ENCODE measurements around the gene SPSB1. TPM values are rescaled to one million over a fixed set of nuclear protein-coding genes. Genes with fewer than 3 reads are reported as not detected.
A peak's percentile ranks its signal among the peaks of the same experiment; 100 is the strongest.

SPSB1 gene
- total RNA-seq, 4 donors from 2014 or later: 30.5 to 65.0 (median 36.2) TPM

- Histone ChIP-seq H3K4me1 (peaks cover 0 to 11% of the 10 kb centered on the region in 2 donors), H3K27me3 (no peaks in the 10 kb centered on the region), H3K27ac (no peak overlapping the region), H3K9me3 (no peaks in the 10 kb centered on the region), H3K4me3 (replicated peaks in 1 of 3) (no peak overlapping the region), H3K36me3 (no peaks in the 10 kb centered on the region)
- intact Hi-C loops (cut with DNase I): no loop called here
- TF ChIP-seq CTCF (IDR thresholded peaks at IDR 0.05): no peak
- TF ChIP-seq POLR2A (IDR thresholded peaks at IDR 0.05): no peak
- WGBS, 2 donors: 82 to 87% methylated on average over 6 to 7 of the region's 7 CpGs
- no peak for DNase-seq
Measured at GRCh38 chr1:9395018-9395417, 102.3 kb downstream of the SPSB1 start.

DNA sequence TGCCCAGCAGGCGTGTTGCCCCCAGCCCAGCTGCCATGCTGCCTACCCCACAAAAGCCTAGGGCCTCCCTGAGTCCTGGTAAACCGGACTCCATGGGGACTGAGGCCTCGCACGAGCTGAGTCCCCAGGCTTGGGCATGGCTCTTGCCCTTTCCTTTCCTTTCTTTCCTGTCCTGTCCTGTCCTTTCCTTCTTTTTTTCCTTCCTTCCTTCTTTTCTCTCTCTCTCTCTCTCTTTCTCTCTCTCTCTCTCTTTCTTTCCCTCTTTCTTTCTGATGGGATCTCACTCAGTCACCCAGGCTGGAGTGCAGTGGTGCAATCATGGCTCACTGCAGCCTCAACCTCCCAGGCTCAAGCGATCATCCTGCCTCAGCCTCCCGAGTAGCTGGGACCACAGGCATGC, 104.4 kb downstream of the SPSB1 start:
- intact Hi-C loops (cut with DNase I): no loop called here
- H3K4me3 ChIP-seq (replicated peaks in 1 of 3): no peak overlapping the region

GRCh38 chr1:9397997-9398526, 105.4 kb downstream of the SPSB1 start:
- 64 to 65% methylated on average over 11 to 12 of the region's 13 CpGs for WGBS, 2 donors
- Histone ChIP-seq H3K4me1 (peaks cover 3 to 28% of the 10 kb centered on the region in 2 donors), H3K36me3 (no peaks in the 10 kb centered on the region), H3K9me3 (no peaks in the 10 kb centered on the region), H3K4me3 (replicated peaks in 1 of 3) (no peak overlapping the region), H3K27ac (no peak overlapping the region), H3K27me3 (no peaks in the 10 kb centered on the region)
- peak; percentile 24 to 37 for DNase-seq
- intact Hi-C loops (cut with DNase I): no loop called here
- TF ChIP-seq CTCF (IDR thresholded peaks at IDR 0.05): no peak
- no peak for TF ChIP-seq POLR2A (IDR thresholded peaks at IDR 0.05)

More for the DNA sequence above, 104.4 kb downstream of the SPSB1 start:
- no peak overlapping the region for H3K27ac ChIP-seq
- TF ChIP-seq POLR2A (IDR thresholded peaks at IDR 0.05) (no peak), CTCF (IDR thresholded peaks at IDR 0.05) (no peak)
- H3K4me1 ChIP-seq: peaks cover 3 to 28% of the 10 kb centered on the region in 2 donors
- no peaks in the 10 kb centered on the region for H3K27me3 ChIP-seq
- H3K9me3 ChIP-seq: no peaks in the 10 kb centered on the region
- WGBS, 2 donors: 91 to 92% methylated on average over 6 of the region's 6 CpGs
- DNase-seq: no peak
- H3K36me3 ChIP-seq: no peaks in the 10 kb centered on the region

DNA sequence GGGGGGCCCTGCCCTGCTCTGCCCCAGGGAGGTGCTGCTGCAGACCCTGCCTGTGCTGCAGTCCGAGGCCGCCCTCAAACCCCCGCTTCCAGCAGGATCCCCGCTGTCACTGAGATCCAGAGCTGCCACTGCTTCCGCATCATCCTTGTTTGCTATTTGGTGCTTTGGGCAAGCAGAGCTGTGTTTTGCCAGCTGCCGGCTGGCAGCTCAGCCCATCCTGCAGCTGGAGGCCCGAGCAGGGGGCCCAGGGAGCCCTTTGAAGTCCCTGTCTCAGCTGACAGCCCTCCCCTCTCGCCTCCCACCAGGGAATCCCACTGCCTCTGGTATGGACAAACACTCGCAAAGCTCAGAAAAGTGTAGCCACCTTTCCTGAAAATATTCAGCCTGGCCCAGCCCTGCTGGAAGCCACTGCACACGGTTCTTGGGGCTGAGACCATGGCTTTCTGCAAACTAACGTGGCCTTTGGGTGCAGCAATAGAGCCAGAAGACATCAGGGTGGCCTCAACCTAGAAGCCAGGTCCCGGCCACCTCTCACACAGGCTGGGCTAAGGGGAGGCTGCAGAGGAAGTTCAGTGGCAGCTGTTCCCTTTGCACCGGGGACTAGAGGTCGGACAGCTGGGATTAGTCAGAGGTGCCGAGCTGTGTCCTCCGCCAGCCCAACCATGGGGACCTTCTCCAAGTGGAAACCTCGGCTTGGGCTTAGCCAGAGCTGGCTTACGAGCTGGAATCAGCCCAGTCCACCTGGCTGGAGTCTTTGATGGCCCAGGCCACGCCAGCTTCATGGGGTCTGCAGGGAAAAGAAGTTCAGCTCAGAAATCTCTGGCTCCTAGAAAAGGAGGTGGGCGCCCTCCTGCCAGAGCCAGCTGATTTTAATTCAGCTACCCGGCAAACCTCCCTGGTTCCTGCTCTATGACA, 107.1 kb downstream of the SPSB1 start:
- Histone ChIP-seq H3K4me1 (peaks cover 3 to 28% of the 10 kb centered on the region in 2 donors), H3K4me3 (replicated peaks in 1 of 3) (no peak overlapping the region), H3K9me3 (no peaks in the 10 kb centered on the region), H3K27ac (peak overlapping the region in 2 of 3 donors; percentile 8 to 18), H3K27me3 (no peaks in the 10 kb centered on the region), H3K36me3 (no peaks in the 10 kb centered on the region)
- WGBS, 2 donors: 67 to 87% methylated on average over 8 to 17 of the region's 21 CpGs
- TF ChIP-seq POLR2A (IDR thresholded peaks at IDR 0.05) (no peak), CTCF (IDR thresholded peaks at IDR 0.05) (no peak)
- peak in 1 of 2 donors; percentile 50 for DNase-seq
- intact Hi-C loops (cut with DNase I): no loop called here

All from thyroid gland (tissue), 4 donors.